ENCODE results near the gene UNC5C. TPM values are rescaled to one million over a fixed set of nuclear protein-coding genes. Genes with fewer than 3 reads are reported as not detected.

UNC5C gene
- total RNA-seq, 2 experiments from 2014 or later, result not detected

- Mint-ChIP-seq H3K4me3 (no peak overlapping the region), H3K27ac (no peak overlapping the region), H3K9me3 (no peaks in the 10 kb centered on the region), H3K36me3 (ENCODE audit: low read depth) (no peaks in the 10 kb centered on the region), H3K27me3 (no peaks in the 10 kb centered on the region), H3K4me1 (ENCODE audit: low read depth) (no peaks in the 10 kb centered on the region)
- ChIA-PET POLR2A (no interaction called here), CTCF (no interaction called here)
- no peak for ATAC-seq
- DNase-seq, result no peak
- intact Hi-C loops (cut with micrococcal nuclease), result no loop called here
- no peak for TF ChIP-seq CTCF (IDR thresholded peaks at IDR 0.05)
These were observed 18.8 kb downstream of the UNC5C start for GRCh38 chr4:95529946-95530345.

- ChIA-PET CTCF (no interaction called here), POLR2A (no interaction called here)
- intact Hi-C loops (cut with micrococcal nuclease), result no loop called here
- H3K27ac Mint-ChIP-seq, result no peak overlapping the region
- no peak for TF ChIP-seq CTCF (IDR thresholded peaks at IDR 0.05)
- no peaks in the 10 kb centered on the region for H3K9me3 Mint-ChIP-seq
- no peak for ATAC-seq
- DNase-seq, result no peak
- H3K36me3 Mint-ChIP-seq (ENCODE audit: low read depth), result no peaks in the 10 kb centered on the region
- H3K4me1 Mint-ChIP-seq (ENCODE audit: low read depth), result no peaks in the 10 kb centered on the region
- no peaks in the 10 kb centered on the region for H3K27me3 Mint-ChIP-seq
- H3K4me3 Mint-ChIP-seq, result no peak overlapping the region
These were observed 20.3 kb downstream of the UNC5C start for GRCh38 chr4:95528388-95528948.

- no peak overlapping the region for H3K4me3 Mint-ChIP-seq
- intact Hi-C loops (cut with micrococcal nuclease), result no loop called here
- no peaks in the 10 kb centered on the region for H3K4me1 Mint-ChIP-seq (ENCODE audit: low read depth)
- ATAC-seq, result no peak
- H3K36me3 Mint-ChIP-seq (ENCODE audit: low read depth), result no peaks in the 10 kb centered on the region
- CTCF ChIA-PET, result no interaction called here
- H3K9me3 Mint-ChIP-seq, result no peaks in the 10 kb centered on the region
- DNase-seq, result no peak
- no peaks in the 10 kb centered on the region for H3K27me3 Mint-ChIP-seq
- POLR2A ChIA-PET, result no interaction called here
- no peak for TF ChIP-seq CTCF (IDR thresholded peaks at IDR 0.05)
- H3K27ac Mint-ChIP-seq, result no peak overlapping the region
These were observed 22.7 kb downstream of the UNC5C start for GRCh38 chr4:95526075-95526474.

- no peak for TF ChIP-seq CTCF (IDR thresholded peaks at IDR 0.05)
- ChIA-PET CTCF (no interaction called here), POLR2A (no interaction called here)
- no peak overlapping the region for H3K4me3 Mint-ChIP-seq
- no peaks in the 10 kb centered on the region for H3K27me3 Mint-ChIP-seq
- no peaks in the 10 kb centered on the region for H3K9me3 Mint-ChIP-seq
- no peak overlapping the region for H3K27ac Mint-ChIP-seq
- DNase-seq (no peak), ATAC-seq (no peak)
- H3K4me1 Mint-ChIP-seq (ENCODE audit: low read depth), result no peaks in the 10 kb centered on the region
- intact Hi-C loops (cut with micrococcal nuclease), result no loop called here
- no peaks in the 10 kb centered on the region for H3K36me3 Mint-ChIP-seq (ENCODE audit: low read depth)
These were observed 24.0 kb downstream of the UNC5C start for GRCh38 chr4:95524729-95525128.

- Mint-ChIP-seq H3K27ac (no peak overlapping the region), H3K36me3 (ENCODE audit: low read depth) (no peaks in the 10 kb centered on the region), H3K9me3 (no peaks in the 10 kb centered on the region), H3K27me3 (no peaks in the 10 kb centered on the region), H3K4me3 (no peak overlapping the region), H3K4me1 (ENCODE audit: low read depth) (no peaks in the 10 kb centered on the region)
- ATAC-seq (no peak), DNase-seq (no peak)
- POLR2A ChIA-PET, result no interaction called here
- intact Hi-C loops (cut with micrococcal nuclease), result no loop called here
- CTCF ChIA-PET, result no interaction called here
- TF ChIP-seq CTCF (IDR thresholded peaks at IDR 0.05), result no peak
These were observed 24.6 kb downstream of the UNC5C start for GRCh38 chr4:95524184-95524583.

Measured in activated CD8-positive, alpha-beta T cell treated with anti-CD3 and anti-CD28 coated beads for 36 hours (primary cell).